ENCODE results near the gene IL36B.

DNA sequence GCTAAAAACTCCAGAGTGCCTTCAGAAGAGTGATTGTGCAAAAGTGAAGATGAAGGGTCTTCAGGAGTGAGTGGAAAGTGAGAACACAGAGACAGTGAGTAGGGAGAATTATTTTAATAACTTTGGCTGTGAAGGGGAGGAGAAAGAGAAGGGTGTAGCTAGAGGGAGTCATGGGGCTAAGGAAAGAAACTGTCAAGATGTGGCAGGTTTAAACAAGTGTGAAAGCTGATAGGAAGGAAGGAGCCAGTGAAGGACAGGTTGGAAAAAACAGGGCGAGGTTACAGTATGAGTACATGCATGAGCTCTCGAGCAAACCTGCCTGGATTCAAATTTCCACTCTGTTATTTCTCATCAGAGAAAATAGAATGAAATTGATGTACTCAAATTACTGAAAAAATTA is 32.9 kb upstream of the IL36B start:
- TF ChIP-seq, protein P1, sequence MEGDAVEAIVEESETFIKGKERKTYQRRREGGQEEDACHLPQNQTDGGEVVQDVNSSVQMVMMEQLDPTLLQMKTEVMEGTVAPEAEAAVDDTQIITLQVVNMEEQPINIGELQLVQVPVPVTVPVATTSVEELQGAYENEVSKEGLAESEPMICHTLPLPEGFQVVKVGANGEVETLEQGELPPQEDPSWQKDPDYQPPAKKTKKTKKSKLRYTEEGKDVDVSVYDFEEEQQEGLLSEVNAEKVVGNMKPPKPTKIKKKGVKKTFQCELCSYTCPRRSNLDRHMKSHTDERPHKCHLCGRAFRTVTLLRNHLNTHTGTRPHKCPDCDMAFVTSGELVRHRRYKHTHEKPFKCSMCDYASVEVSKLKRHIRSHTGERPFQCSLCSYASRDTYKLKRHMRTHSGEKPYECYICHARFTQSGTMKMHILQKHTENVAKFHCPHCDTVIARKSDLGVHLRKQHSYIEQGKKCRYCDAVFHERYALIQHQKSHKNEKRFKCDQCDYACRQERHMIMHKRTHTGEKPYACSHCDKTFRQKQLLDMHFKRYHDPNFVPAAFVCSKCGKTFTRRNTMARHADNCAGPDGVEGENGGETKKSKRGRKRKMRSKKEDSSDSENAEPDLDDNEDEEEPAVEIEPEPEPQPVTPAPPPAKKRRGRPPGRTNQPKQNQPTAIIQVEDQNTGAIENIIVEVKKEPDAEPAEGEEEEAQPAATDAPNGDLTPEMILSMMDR (conservative IDR thresholded peaks at IDR 0.05), result no peak
- no peak for TF ChIP-seq EZH2 (IDR thresholded peaks at IDR 0.05; ENCODE audit: low read depth)
